H54 (cell line): ENCODE data around the gene PRTFDC1.
A peak's percentile ranks its signal among the peaks of the same experiment; 100 is the strongest.

ENCODE experiments used
- DNase-seq: peaks from one replicate; pipeline ENCODE4 v3.0.0; 2011; ENCODE audit warnings: low spot score, mixed read lengths; ENCODE audit not compliant: insufficient read length
- FAIRE-seq: peaks from 3 replicates; lab custom pipeline; 2011; peaks lifted over from hg19 to GRCh38; lab: Jason Lieb, UNC
- POLR2A ChIP-seq: IDR thresholded peaks from 2 replicates; pipeline ENCODE4 v1.6.1; 2011; ENCODE audit warnings: low read depth, mild to moderate bottlenecking, low read length

The PRTFDC1 gene

DNA sequence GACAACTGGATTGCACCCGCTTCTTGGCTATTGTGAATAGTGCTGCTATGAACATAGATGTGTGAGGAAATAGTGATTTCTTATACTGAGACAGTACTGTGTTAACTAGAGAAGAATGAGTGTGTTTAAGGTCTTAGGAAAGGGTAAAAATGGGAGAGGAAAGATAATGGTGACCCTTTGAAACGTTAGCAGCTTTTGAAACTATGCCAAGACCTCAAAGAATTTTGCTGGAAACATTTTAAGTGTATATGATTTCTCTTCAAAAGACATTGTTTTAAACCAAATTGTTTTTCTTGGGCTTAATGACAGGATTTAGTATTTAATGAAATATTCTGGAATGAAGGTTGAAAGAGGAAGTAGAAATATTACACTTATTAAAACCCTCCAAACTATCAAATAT is 127.9 kb downstream of the PRTFDC1 start:
- no peak for TF ChIP-seq POLR2A
- DNase-seq (no peak), FAIRE-seq (no peak)

DNA sequence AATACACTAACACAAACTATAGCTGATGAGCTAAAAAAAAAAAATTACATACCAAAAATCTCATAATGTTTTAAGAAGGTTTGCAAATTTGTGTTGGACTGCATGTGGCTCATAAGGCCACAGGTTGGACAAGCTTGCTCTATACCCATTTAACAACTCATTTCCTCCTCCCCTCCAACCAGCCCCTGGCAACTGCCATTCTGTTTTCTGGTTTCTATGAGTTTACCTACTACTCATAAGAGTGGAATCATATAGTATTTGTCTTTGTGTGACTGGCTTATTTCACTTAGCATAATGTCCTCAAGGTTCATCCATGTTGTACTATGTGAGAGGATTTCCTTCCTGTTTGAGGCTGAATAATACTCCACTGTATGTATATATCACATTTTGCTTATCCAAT is 128.3 kb downstream of the PRTFDC1 start:
- FAIRE-seq (peak; percentile 66), DNase-seq (no peak)
- no peak for TF ChIP-seq POLR2A

GRCh38 chr10:24822590-24822989 is 129.8 kb downstream of the PRTFDC1 start:
- no peak for FAIRE-seq

GRCh38 chr10:24821986-24822385 is 130.4 kb downstream of the PRTFDC1 start:
- FAIRE-seq (peak; percentile 87), DNase-seq (no peak)

More at GRCh38 chr10:24822590-24822989, 129.8 kb downstream of the PRTFDC1 start:
- no peak for DNase-seq
- TF ChIP-seq POLR2A = no peak

DNA sequence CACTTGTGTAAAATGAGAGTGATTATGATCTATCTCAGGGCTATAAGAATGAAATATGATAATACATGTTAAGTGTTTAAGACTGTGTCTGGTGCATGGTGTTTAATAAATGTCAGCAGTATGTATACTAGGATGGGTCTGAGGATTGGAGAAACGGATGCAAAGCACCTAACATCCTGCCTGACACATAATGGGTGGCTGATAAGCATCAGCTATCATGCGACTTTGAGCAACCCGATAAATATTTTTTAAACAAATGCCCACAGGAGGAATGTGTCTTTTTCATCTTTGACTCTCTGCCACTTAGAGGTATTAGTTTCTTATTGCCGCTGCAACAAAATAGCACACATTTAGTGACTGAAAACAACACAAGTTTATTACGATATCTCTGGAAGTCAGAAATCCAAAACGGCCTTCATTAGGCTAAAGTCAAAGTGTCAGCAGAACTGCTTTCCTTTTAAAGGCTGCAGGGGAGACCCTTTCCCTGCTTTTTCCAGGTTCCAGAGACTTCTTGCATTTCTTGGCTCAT is 135.5 kb downstream of the PRTFDC1 start:
- no peak for DNase-seq
- no peak for TF ChIP-seq POLR2A
- no peak for FAIRE-seq

More at GRCh38 chr10:24821986-24822385, 130.4 kb downstream of the PRTFDC1 start:
- no peak for TF ChIP-seq POLR2A

DNA sequence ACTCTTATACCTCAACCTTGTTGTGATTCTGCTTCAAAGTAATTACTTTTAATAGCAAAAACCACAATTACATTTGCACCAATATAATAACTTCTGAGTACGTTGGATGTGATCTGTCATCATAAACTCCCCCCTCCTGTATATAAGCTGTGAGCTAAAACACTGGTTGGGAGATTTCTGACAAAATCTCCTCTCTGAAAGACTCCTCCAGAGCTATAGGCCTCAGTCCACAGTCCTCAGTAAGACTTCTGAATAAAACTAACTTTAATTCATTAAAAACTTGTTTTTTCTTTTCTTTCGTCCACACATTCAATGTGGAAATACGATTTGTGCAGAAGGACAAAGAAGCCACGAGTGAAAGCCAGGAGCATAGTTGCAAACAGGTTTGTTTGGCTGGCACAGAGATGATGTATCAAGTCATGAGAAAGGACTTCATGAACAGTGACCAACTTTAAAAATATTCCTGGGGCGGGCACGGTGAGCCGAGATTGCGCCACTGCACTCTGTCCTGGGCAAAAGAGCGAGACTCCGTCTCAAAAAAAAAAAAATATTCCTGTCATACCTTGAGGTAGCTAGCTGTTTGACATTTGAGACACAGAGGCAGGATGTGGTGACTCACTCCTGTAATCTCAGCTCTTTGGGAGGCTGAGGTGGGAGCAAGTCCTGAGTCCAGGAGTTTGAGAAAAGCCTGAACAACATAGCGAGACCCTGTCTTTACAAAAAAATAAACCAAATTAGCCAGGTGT is 137.7 kb downstream of the PRTFDC1 start:
- TF ChIP-seq POLR2A = no peak
- peak; percentile 91 for FAIRE-seq
- DNase-seq = peak; percentile 27

DNA sequence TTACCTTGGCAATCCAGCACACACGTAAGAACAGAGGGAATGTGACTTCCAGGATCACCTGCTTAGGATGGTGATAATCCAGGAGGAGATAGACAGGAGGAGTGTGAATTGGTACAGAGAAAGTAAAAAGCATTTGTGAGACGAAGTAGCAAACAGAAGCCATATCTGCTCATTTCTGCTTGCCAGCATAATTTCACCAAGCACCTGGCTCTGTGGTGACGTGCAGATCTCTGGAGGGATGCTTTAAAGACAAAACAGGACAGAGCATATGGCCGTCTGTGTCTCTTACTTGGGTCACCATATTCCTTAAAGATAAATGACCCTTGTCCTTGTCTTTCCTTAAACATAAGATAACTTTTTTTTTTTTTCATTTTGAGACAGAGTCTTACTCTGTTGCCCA is 138.6 kb downstream of the PRTFDC1 start:
- no peak for TF ChIP-seq POLR2A
- DNase-seq (no peak), FAIRE-seq (no peak)

- no peak for FAIRE-seq
- TF ChIP-seq POLR2A = no peak
- DNase-seq = no peak
Measured at GRCh38 chr10:24806262-24806661, 146.1 kb downstream of the PRTFDC1 start.

DNA sequence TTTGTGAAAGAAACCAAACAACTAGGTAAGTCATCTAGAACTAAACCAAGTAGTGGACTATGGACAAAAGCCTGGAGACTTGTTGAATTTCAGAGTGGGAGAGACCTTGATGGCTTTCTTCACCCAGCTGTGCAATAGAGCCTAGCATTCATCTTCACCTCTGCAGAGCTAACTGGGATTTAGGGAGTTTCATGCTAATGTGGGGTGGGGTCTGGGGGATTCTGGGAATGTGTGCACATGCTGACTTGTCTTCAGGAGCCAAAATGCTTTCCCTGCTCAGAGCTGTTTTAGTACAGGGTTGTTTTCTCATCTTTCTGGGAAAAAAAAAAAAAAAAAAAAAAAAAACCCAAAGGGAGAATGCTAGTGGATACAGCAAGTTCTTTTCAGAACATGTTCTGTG is 147.4 kb downstream of the PRTFDC1 start:
- FAIRE-seq (no peak), DNase-seq (no peak)
- no peak for TF ChIP-seq POLR2A

DNA sequence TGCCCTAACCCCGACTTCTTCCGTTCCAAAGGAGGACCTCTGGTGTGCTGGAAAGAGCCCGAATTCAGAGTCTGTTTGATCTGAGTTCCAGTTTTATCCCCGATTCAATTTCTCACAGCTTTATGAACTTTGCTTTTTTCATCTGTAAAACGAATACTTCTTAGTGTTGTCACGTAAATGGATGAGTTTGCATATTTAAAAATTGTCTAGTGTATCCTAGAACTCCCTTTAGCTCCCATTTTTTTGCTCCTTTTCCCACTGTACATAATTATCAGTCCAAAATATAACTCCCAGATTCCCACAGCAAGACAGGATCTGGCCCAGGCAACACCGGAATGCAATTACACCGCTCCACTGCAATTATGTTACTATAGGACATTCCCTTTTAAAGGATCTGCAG is 148.0 kb downstream of the PRTFDC1 start:
- no peak for DNase-seq
- no peak for TF ChIP-seq POLR2A
- no peak for FAIRE-seq

DNA sequence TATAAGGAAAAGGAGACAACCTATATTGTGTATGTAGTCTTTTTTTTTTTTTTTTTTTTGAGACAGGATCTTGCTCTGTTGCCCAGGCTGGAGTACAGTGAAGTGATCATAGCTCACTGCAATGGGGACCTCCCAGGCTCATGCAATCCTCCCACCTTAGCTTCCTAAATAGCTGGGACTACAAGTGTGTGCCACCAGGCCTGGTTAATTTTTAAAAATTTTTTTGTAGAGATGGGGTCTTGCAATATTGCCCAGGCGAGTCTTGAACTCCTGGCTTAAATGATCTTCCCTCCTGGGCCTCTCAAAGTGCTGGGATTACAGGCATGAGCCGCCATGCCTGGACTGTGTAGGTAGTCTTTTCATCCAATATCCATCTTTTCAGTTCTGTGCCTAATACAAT is 150.0 kb downstream of the PRTFDC1 start:
- FAIRE-seq (no peak), DNase-seq (no peak)
- no peak for TF ChIP-seq POLR2A

DNA sequence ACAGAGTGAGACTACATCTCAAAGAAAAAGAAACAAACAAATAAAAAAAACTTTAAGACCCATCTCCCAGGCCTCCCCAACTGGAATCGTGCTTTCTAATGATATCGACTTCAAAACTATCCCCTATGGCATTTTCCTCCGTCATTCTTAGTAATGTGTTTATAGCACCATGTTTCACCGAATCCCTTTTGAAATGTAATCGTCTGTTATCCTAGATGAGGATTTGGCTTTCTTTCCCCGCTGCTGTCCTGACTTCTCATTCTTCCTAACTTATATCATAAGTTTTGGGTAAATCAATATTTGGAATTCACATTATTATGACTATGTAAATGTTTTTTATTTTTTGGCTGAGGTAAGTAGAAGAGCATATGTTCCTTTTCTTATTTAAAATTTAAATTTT is 151.5 kb downstream of the PRTFDC1 start:
- FAIRE-seq (no peak), DNase-seq (no peak)
- TF ChIP-seq POLR2A = no peak
